ENCODE data around the gene TRIM63.

DNA sequence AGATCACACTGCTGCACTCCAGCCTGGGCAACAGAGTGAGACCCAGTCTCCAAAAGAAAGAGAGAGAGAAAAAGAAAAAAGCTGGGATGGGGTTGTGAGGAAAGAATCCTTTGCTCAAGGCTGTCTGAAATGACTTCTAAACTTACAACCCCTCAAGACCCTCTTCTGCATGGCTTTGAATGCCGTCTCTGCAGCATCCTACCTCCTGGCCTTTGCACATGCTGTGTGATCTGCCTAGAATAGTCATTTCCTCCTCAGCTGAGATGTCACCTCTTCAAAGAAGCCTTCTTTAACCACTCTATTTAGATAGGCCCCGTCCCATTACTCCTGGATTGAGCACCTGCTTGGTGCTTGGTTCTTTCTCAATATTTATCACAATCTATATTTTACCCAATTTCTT is 17.4 kb upstream of the TRIM63 start:
- TF ChIP-seq EZH2 (IDR thresholded peaks at IDR 0.05; ENCODE audit: low read depth): no peak
- TF ChIP-seq, protein P1, sequence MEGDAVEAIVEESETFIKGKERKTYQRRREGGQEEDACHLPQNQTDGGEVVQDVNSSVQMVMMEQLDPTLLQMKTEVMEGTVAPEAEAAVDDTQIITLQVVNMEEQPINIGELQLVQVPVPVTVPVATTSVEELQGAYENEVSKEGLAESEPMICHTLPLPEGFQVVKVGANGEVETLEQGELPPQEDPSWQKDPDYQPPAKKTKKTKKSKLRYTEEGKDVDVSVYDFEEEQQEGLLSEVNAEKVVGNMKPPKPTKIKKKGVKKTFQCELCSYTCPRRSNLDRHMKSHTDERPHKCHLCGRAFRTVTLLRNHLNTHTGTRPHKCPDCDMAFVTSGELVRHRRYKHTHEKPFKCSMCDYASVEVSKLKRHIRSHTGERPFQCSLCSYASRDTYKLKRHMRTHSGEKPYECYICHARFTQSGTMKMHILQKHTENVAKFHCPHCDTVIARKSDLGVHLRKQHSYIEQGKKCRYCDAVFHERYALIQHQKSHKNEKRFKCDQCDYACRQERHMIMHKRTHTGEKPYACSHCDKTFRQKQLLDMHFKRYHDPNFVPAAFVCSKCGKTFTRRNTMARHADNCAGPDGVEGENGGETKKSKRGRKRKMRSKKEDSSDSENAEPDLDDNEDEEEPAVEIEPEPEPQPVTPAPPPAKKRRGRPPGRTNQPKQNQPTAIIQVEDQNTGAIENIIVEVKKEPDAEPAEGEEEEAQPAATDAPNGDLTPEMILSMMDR (conservative IDR thresholded peaks at IDR 0.05): no peak

Data from PC-9 (cell line).